GM12872 (cell line): ENCODE results near the gene LPP.

Source experiments
- TF ChIP-seq, protein P1 (sequence below): IDR thresholded peaks from 3 replicates; pipeline ENCODE4 v1.5.1; 2011; ENCODE audit warnings: low read depth, mild to moderate bottlenecking, low read length, moderate library complexity; ENCODE audit not compliant: insufficient read depth

LPP gene

DNA sequence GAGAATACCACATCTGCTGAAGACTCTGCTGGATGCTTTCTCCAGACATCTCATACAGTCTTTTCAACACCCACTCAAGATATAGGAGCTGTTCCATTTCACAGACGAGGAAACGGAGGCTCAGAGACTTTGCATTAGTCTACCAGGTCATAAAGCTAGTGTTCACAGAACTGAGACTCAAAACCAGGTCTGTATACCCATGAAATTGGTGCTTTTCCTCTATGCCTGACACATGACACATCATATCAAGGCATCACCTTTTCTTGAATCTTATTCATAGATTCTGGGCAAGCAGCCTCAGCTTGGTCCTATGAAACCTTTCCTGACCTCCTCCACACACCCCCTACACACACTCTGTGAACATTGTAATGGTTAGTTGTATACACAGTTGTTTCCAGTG is 101.2 kb downstream of the LPP start:
- TF ChIP-seq, protein P1, sequence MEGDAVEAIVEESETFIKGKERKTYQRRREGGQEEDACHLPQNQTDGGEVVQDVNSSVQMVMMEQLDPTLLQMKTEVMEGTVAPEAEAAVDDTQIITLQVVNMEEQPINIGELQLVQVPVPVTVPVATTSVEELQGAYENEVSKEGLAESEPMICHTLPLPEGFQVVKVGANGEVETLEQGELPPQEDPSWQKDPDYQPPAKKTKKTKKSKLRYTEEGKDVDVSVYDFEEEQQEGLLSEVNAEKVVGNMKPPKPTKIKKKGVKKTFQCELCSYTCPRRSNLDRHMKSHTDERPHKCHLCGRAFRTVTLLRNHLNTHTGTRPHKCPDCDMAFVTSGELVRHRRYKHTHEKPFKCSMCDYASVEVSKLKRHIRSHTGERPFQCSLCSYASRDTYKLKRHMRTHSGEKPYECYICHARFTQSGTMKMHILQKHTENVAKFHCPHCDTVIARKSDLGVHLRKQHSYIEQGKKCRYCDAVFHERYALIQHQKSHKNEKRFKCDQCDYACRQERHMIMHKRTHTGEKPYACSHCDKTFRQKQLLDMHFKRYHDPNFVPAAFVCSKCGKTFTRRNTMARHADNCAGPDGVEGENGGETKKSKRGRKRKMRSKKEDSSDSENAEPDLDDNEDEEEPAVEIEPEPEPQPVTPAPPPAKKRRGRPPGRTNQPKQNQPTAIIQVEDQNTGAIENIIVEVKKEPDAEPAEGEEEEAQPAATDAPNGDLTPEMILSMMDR: no peak

DNA sequence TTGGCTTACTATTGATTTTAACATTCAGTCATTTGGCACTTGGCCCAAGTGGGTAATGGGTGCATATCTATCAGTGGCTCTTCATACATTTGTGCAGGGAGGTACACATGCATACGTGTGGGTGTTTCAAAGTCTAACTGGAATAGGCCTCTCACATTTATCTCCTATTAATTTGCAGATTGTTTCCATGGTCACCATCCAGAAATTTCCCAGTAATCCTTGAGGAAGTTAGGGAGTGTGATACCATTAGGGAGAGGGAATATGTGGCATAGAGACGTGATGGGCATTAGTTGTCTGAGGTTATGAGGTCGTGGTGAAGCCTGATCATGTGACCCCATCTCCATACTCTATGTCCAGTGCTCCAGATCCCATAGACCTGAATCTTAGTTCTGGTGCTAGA is 102.8 kb downstream of the LPP start:
- TF ChIP-seq, protein P1: no peak

GRCh38 chr3:188257384-188258026 is 103.5 kb downstream of the LPP start:
- TF ChIP-seq, protein P1: no peak

GRCh38 chr3:188259191-188259590 is 105.2 kb downstream of the LPP start:
- TF ChIP-seq, protein P1: no peak

GRCh38 chr3:188259596-188259995 is 105.6 kb downstream of the LPP start:
- TF ChIP-seq, protein P1: no peak

DNA sequence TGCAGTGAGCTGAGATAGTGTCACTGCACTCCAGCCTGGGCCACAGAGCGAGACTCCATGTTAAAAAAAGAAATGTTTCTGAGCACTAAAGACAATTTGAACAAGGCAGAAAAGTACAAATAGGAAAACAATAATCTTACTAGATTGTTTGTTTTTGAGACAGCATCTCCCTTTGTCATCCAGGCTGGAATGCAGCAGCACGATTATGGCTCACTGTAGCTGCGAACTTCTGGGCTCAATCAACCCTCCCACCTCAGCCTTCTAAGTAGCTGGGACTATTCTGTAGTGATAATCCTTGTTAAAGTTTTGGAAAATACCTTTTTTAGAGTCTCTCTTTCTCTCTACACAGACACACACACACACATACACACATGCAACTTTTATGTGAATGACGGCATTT is 107.1 kb downstream of the LPP start:
- TF ChIP-seq, protein P1: no peak

- TF ChIP-seq, protein P1: no peak
Observed at GRCh38 chr3:188262488-188262887, 108.5 kb downstream of the LPP start.
